Measurements from ENCODE around the gene SCMH1.

The SCMH1 gene

GRCh38 chr1:41051022-41051421 lies 191.1 kb downstream of the SCMH1 start:
- TF ChIP-seq TEAD4 (IDR thresholded peaks at IDR 0.05) (no peak), YY1 (IDR thresholded peaks at IDR 0.05; ENCODE audit: low read depth) (no peak), RAD21 (IDR thresholded peaks at IDR 0.05; ENCODE audit: low read depth) (no peak), FOXM1 (IDR thresholded peaks at IDR 0.05; ENCODE audit: borderline replicate concordance, low read depth) (no peak), TAF1 (IDR thresholded peaks at IDR 0.05; ENCODE audit: low read depth) (no peak), CEBPB (IDR thresholded peaks at IDR 0.05) (no peak), EP300 (IDR thresholded peaks at IDR 0.05; ENCODE audit: borderline replicate concordance) (no peak), USF1 (IDR thresholded peaks at IDR 0.05) (no peak), TCF12 (IDR thresholded peaks at IDR 0.05; ENCODE audit: low read depth) (no peak), EGR1 (IDR thresholded peaks at IDR 0.05) (no peak), CREB1 (IDR thresholded peaks at IDR 0.05; ENCODE audit: low read depth) (no peak), NFIC (IDR thresholded peaks at IDR 0.05) (no peak), ZBTB7A (IDR thresholded peaks at IDR 0.05; ENCODE audit: low read depth) (no peak), MAX (IDR thresholded peaks at IDR 0.05) (no peak)
- TF ChIP-seq, protein P1, sequence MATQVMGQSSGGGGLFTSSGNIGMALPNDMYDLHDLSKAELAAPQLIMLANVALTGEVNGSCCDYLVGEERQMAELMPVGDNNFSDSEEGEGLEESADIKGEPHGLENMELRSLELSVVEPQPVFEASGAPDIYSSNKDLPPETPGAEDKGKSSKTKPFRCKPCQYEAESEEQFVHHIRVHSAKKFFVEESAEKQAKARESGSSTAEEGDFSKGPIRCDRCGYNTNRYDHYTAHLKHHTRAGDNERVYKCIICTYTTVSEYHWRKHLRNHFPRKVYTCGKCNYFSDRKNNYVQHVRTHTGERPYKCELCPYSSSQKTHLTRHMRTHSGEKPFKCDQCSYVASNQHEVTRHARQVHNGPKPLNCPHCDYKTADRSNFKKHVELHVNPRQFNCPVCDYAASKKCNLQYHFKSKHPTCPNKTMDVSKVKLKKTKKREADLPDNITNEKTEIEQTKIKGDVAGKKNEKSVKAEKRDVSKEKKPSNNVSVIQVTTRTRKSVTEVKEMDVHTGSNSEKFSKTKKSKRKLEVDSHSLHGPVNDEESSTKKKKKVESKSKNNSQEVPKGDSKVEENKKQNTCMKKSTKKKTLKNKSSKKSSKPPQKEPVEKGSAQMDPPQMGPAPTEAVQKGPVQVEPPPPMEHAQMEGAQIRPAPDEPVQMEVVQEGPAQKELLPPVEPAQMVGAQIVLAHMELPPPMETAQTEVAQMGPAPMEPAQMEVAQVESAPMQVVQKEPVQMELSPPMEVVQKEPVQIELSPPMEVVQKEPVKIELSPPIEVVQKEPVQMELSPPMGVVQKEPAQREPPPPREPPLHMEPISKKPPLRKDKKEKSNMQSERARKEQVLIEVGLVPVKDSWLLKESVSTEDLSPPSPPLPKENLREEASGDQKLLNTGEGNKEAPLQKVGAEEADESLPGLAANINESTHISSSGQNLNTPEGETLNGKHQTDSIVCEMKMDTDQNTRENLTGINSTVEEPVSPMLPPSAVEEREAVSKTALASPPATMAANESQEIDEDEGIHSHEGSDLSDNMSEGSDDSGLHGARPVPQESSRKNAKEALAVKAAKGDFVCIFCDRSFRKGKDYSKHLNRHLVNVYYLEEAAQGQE (IDR thresholded peaks at IDR 0.05; ENCODE audit: low read depth), result no peak

GRCh38 chr1:41048540-41048939 lies 193.6 kb downstream of the SCMH1 start:
- TF ChIP-seq FOXM1 (IDR thresholded peaks at IDR 0.05; ENCODE audit: borderline replicate concordance, low read depth), result no peak
- no peak for TF ChIP-seq ZBTB7A (IDR thresholded peaks at IDR 0.05; ENCODE audit: low read depth)
- no peak for TF ChIP-seq USF1 (IDR thresholded peaks at IDR 0.05)
- TF ChIP-seq MAX (IDR thresholded peaks at IDR 0.05), result no peak
- no peak for TF ChIP-seq TEAD4 (IDR thresholded peaks at IDR 0.05)
- TF ChIP-seq TCF12 (IDR thresholded peaks at IDR 0.05; ENCODE audit: low read depth), result no peak

DNA sequence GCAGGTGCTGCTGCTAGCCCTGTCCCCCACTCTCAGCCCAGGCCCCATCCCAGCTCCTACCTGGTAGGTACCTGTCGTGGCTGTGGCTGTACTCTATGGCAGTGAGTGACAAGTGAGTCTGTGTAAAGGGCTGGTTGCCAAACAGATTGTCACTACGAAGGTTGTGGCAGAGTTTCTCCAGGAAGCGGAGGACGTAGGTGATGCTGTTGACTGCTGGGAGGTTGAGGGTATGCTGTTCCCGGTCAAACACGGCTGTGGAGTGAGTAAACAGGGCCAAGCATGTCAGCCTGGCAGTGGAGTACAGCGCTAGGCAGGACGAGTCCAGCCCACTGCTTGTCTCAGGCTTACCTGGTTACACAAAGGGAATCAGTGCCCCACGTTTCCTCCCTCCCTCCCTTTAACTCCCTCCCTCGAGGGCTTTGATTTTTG lies 195.7 kb downstream of the SCMH1 start:
- TF ChIP-seq MAX (IDR thresholded peaks at IDR 0.05), result peak; percentile 57
- no peak for TF ChIP-seq NFIC (IDR thresholded peaks at IDR 0.05)

DNA sequence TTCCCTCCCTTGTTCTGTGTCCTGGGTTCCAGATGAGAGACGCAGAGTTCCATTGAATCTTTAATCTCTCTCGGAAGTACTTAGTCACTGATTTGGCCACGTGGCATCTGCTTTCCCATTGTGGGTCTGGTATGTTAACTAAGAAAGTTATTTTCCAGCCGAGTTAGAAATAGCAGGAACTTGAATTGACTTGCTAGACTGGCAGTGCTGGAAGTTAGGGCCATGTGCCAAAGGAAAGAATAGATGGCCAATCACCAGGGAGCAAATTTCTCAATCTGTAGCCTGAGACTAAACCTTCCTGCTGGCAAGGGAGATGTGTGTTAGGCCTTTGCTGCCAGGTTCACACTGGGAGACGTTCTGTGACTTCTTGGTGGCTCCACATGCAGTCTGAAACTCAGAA lies 196.4 kb downstream of the SCMH1 start:
- TF ChIP-seq TCF12 (IDR thresholded peaks at IDR 0.05; ENCODE audit: low read depth) (peak; percentile 89), FOXM1 (IDR thresholded peaks at IDR 0.05; ENCODE audit: borderline replicate concordance, low read depth) (peak; percentile 60; the same call in 1 of the 2 replicates), EP300 (IDR thresholded peaks at IDR 0.05; ENCODE audit: borderline replicate concordance) (peak; percentile 87), MAX (IDR thresholded peaks at IDR 0.05) (peak; percentile 93), EGR1 (IDR thresholded peaks at IDR 0.05) (no peak), NFIC (IDR thresholded peaks at IDR 0.05) (peak; percentile 97), TEAD4 (IDR thresholded peaks at IDR 0.05) (peak; percentile 83), TAF1 (IDR thresholded peaks at IDR 0.05; ENCODE audit: low read depth) (no peak), CREB1 (IDR thresholded peaks at IDR 0.05; ENCODE audit: low read depth) (no peak), USF1 (IDR thresholded peaks at IDR 0.05) (peak; percentile 89), CEBPB (IDR thresholded peaks at IDR 0.05) (peak; percentile 96), YY1 (IDR thresholded peaks at IDR 0.05; ENCODE audit: low read depth) (no peak), ZBTB7A (IDR thresholded peaks at IDR 0.05; ENCODE audit: low read depth) (no peak), RAD21 (IDR thresholded peaks at IDR 0.05; ENCODE audit: low read depth) (peak; percentile 16; the same call in 1 of the 2 replicates)
- TF ChIP-seq, protein P1 (IDR thresholded peaks at IDR 0.05; ENCODE audit: low read depth), result no peak

GRCh38 chr1:41044187-41044586 lies 197.9 kb downstream of the SCMH1 start:
- TF ChIP-seq TAF1 (IDR thresholded peaks at IDR 0.05; ENCODE audit: low read depth), result no peak
- no peak for TF ChIP-seq MAX (IDR thresholded peaks at IDR 0.05)
- TF ChIP-seq, protein P1 (IDR thresholded peaks at IDR 0.05; ENCODE audit: low read depth), result no peak
- TF ChIP-seq NFIC (IDR thresholded peaks at IDR 0.05), result no peak
- no peak for TF ChIP-seq FOXM1 (IDR thresholded peaks at IDR 0.05; ENCODE audit: borderline replicate concordance, low read depth)
- TF ChIP-seq CEBPB (IDR thresholded peaks at IDR 0.05), result no peak
- TF ChIP-seq TEAD4 (IDR thresholded peaks at IDR 0.05), result no peak
- TF ChIP-seq EP300 (IDR thresholded peaks at IDR 0.05; ENCODE audit: borderline replicate concordance), result no peak
- no peak for TF ChIP-seq ZBTB7A (IDR thresholded peaks at IDR 0.05; ENCODE audit: low read depth)
